SU-DHL-6 (cell line): ENCODE results near the gene PPP2R2D.

Experiments
- CTCF ChIP-seq: fragments of 200-600 bp; sonication (generic); IDR thresholded peaks from one replicate; pipeline ENCODE4 v1.5.1; 2017; ENCODE audit warnings: antibody characterized with exemption, mild to moderate bottlenecking, low read length, moderate library complexity; ENCODE audit not compliant: insufficient read depth, poor library complexity, severe bottlenecking
- EZH2phosphoT487 ChIP-seq: fragments of 200-600 bp; sonication (generic), shearing (Covaris generic); conservative IDR thresholded peaks from 2 replicates; pipeline ENCODE4 v1.6.1; 2018; ENCODE audit warnings: mild to moderate bottlenecking, antibody characterized with exemption, low read length, moderate library complexity, mixed read lengths

- TF ChIP-seq CTCF, result no peak
- TF ChIP-seq EZH2phosphoT487, result no peak
Measured at GRCh38 chr10:131963350-131963749, 62.5 kb downstream of the PPP2R2D start.
